WI38 (cell line): Measurements from ENCODE around the gene LIMCH1.
"Not testable (repeated sequence)": the region's sequence is repeated elsewhere in the genome, so short reads cannot be mapped to it uniquely, and the experiment has no call there.

ENCODE experiments used
- H3K4me3 ChIP-seq: 2 replicates; pipeline ENCODE4 v1.5.1; 2011; ENCODE audit warnings: low read depth, mild to moderate bottlenecking, control low read depth, low read length
- CTCF ChIP-seq: IDR thresholded peaks from 2 replicates; pipeline ENCODE4 v1.5.1; 2012; ENCODE audit warnings: low read depth, mild to moderate bottlenecking, control low read depth, low read length

The LIMCH1 gene

DNA sequence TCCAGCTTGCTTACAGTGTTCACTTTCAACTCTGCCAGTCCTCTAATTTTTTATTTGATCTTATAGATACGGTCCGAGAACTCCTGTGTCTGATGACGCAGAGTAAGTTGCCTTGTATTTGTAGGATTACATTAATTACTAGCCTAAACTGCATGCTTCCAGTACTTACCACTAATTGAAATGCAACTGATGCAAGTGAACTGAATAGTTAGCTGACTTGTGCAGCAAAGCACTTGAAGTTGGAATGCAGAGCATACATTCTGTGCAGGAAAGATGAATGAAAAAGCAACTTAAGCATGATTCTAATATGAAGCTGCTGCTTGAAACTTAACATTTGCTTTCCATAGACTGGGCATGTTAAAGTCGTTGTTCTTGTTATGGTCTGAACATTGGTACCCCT is 100.9 kb downstream of the LIMCH1 start:
- no peak overlapping the region for H3K4me3 ChIP-seq
- no peak for TF ChIP-seq CTCF

DNA sequence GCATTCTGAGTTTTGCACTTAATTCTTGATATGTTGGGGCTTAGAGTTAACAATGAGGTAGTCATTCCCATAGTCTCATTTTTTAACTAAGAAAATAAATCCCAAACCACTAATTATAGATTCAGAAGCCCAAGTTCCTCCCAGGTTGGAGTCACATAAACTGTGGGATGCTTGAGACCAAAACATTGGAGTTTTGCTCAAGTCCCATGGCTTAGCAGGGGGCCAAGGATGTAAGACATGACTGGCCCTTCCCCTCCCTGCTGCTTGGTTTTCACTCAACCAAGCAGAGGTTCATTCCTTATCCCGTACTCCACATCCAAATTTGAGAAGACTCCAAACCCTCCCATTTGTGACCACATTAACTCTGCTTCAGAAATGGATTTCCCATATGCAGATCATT is 101.3 kb downstream of the LIMCH1 start:
- TF ChIP-seq CTCF = no peak
- H3K4me3 ChIP-seq = no peak overlapping the region

DNA sequence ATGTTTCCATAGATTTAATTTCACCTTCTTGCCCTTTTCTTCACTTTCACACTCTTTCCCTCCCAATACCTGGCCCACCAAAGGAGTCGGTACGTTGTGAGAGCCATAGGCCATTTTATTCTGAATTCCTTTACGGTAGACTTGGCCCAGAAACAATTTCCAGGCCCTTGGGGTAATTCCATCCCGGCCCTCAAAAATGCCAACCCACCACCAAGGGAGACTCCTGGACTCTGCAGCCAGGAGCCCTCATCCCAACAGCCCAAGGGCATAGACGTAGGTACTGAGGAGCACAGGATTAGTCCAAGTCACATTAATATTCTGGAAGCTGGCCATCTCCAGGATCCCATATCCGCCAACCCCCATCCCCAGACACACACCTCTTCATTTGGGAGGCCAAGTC is 102.9 kb downstream of the LIMCH1 start:
- TF ChIP-seq CTCF = no peak
- H3K4me3 ChIP-seq = no peak overlapping the region

DNA sequence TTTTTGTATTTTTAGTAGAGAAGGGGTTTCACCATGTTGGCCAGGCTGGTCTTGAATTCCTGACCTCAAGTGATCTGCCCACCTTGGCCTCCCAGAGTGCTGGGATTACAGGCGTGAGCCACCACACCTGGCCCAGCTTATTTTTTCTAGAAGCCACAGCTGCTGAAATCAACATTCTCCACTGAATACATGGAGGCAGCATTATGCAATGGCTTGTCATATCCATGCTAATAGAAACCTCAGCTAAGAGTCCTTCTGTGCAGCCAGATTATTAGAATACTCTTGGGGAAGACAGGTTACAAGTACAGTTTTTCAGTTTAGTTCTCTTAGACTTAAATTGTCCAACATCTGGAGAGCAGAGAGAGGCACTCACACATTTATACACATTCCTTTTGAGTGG is 104.8 kb downstream of the LIMCH1 start:
- not testable (repeated sequence) for H3K4me3 ChIP-seq

DNA sequence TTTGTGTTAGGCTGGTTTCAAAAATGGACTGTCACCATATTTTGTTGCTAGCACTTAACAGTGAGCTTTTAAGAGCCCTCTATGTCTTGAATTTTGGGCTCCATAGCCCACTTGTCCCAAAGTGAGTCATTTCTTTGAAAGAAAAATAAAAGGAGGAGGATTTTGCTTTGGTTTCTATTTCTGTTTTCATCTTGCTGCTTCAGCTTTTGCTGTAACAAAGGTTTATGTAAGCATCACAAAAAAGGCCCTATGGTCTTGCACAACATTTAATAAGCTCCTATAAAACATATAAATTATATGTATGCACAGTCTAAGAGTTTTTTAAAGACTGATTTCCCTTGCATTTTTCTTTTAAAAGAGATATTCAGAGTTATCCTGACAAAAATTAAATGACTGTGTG is 105.4 kb downstream of the LIMCH1 start:
- TF ChIP-seq CTCF = no peak
- no peak overlapping the region for H3K4me3 ChIP-seq

- TF ChIP-seq CTCF = peak; percentile 36; the same call in 1 of the 2 replicates
- H3K4me3 ChIP-seq = no peak overlapping the region
These were observed 106.4 kb downstream of the LIMCH1 start for GRCh38 chr4:41644288-41644914.

DNA sequence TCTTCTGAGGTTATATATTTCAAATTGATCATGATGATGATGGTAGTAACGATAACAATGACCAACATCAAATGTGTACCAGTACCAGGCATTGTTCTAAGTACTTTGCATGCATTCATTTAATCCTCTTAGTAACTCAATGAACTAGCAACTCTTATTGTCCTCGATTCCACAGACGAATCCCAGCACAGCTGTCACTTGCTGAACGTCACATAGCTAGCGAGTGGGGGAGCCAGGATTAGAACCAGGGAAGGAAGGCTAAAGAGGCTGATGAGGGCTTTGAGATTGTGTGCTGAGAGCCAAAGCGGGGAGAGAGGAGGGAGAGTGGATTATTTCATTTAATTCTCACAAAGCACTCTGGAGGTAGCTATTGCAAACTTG is 106.9 kb downstream of the LIMCH1 start:
- no peak for TF ChIP-seq CTCF
- H3K4me3 ChIP-seq = no peak overlapping the region

DNA sequence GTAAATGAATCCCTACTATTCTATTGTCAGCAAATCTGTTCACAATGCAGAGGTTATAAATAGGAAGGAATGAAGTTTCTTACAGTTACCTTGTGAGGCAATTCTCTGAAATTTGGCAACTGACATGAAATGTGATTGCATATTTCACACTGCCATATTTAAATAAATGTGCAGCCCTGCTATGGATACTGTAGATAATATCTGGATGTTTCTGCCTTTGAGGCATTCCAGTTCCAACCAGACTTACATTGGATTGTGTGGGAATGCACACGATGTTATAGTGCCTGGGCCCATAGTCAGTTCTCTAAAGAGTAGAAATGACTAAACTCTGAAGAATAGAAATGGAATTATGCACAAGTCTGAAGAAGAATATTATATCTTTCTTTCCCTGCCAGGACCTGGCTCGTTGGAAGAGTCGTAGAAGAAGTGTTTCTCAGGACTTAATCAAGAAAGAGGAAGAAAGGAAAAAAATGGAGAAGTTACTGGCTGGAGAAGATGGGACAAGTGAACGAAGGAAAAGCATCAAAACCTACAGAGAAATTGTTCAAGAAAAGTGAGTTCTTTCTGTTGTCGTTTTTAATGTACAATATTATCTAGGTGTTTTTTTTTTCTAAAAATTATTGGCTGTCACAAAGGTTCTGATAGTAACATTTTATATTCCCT is 107.9 kb downstream of the LIMCH1 start:
- no peak overlapping the region for H3K4me3 ChIP-seq
- no peak for TF ChIP-seq CTCF
